Ureter (tissue), 1 donor: ENCODE results near the gene PC. TPM values are rescaled to one million over a fixed set of nuclear protein-coding genes. Genes with fewer than 3 reads are reported as not detected.

Source experiments
- DNase-seq: peaks from one replicate; pipeline ENCODE4 v3.0.0-alpha.2; 2020; ENCODE audit warnings: low spot score
- total RNA-seq: library from RNA; stranded (reverse); gene quantifications from one replicate; pipeline ENCODE4 v1.2.4, GENCODE V29; 2023
- donor health status: DM: yes; HTN: yes; CAD: no.

The PC gene
- total RNA-seq, 1 donor from 2014 or later, result 12.7 TPM

GRCh38 chr11:66953081-66953833, 4.9 kb downstream of the PC start:
- no peak for DNase-seq

- DNase-seq, result no peak
Measured at GRCh38 chr11:66951927-66952337, 6.3 kb downstream of the PC start.

- no peak for DNase-seq
Measured at GRCh38 chr11:66951135-66951534, 7.0 kb downstream of the PC start.

- DNase-seq, result no peak
Measured at GRCh38 chr11:66950112-66950535, 8.1 kb downstream of the PC start.

DNA sequence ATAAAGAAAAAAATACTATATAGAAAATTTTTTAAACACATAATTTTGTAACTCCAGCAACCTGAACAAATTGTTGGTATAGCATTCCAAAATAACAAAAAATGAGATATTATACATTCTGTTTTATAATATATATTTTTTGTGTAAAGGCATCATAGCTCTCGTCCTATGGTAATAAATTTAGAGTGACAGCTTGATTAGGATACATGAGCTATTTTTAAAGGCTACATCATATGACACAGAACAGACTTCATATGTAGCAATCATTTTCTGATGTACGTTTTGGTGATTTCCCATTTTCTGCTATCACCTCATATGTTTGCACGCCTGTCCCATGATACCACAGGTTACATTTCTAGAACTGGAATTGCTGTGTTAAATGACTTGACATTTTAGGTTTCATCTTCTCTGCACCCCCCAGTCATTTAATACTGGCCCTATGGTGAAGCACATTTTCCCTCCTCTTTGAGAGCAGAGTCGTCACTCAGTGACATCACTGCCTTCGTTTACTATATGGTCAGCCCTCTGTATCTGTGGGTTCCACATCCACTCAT, 19.5 kb downstream of the PC start:
- no peak for DNase-seq

- DNase-seq, result no peak
Measured at GRCh38 chr11:66937193-66937733, 20.9 kb downstream of the PC start.

GRCh38 chr11:66936311-66936711, 21.9 kb downstream of the PC start:
- DNase-seq, result no peak

- DNase-seq, result no peak
Measured at GRCh38 chr11:66934950-66935779, 23.0 kb downstream of the PC start.

GRCh38 chr11:66933531-66933930, 24.7 kb downstream of the PC start:
- DNase-seq, result no peak

GRCh38 chr11:66932543-66932942, 25.6 kb downstream of the PC start:
- DNase-seq, result no peak

DNA sequence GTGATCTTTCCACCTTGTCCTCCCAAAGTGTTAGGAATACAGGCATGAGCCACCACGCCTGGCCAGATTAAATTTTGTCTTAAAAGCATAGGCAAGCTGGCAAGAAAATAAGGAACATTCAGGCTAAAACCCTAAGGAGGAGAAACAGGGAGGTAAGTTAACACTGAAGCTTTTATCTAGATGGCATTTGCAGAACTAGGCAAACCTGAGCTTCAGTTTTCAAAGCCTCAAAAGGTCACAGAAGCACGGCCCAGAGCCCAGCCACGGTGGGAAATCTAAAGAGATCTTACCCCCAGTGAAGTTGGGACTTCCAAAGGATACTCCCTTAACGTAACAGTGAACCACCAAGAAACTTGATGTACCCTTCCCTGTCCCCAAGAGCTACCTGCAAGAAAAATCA, 28.4 kb downstream of the PC start:
- DNase-seq, result no peak

DNA sequence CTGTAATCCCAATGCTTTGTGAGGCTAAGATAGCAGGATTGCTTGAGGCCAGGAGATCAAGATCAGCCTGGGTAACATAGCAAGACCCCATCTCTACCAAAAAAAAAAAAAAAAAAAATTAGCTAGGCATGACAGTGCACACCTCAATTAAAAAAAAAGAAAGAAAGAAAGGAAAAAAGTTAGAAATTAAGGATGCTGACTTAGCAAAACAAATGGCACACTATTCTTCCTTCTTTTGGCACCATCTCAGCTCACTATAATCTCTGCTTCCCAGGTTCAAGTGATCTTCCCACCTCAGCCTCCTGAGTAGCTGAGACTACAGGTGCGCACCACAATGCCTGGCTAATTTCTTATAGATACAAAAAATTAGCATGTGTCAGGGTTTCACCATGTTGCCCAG, 33.9 kb downstream of the PC start:
- no peak for DNase-seq

DNA sequence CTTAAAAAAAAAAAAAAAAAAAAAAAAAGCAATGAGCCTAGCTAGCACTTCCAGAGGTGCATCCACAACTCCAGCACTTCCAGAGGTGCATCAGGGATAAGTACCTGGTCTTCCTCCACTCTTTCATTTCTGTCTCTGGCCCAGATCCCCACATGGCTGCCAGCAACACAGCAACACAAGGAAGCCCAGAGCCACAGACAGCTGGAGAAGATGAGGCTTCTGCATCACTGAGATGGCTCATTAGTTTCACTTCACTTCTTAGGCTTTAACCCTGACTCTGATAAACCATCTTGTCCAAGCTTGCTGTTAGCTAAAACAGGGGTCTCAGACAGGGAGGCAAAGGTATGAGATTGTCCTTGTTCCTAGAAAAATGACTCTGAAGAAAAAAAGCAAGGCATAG, 35.6 kb downstream of the PC start:
- no peak for DNase-seq

DNA sequence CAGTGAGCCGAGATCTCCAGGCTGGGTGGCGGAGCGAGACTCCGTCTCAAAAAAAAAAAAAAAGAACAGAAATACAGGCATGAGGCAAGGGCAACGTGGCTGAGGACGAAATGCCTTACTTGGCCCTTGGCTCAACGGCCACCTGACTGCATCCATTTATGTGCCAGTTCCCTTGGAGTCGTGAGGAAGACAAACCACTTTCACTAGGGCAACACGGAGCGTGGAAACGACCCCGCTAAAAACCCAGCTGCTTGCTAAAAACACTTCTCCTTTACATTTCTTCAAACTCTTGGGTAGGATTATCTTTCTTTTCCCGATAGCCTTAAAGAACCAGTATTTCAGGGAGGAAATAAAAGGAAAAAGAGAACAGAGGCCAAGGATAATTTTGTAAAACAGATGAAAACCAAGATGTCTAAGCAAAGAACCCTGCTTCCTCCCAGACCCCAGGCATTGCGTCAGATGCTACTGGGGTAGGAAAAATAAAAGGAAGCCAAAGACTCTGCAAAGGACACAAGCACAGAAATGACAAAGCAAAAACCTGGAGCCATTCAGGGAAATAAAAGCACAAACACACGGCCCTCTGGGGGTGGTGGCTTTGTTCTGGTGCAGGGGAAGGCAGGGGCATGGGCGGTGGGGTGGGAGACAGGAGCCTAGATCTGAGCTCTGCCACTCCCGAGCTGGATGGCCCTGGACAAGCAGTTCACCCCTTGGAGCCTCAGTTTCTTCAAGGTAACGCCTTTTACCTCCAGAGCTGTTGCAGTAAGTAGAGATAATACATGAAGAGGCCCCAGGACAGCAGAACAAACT, 37.0 kb downstream of the PC start:
- DNase-seq, result no peak

DNA sequence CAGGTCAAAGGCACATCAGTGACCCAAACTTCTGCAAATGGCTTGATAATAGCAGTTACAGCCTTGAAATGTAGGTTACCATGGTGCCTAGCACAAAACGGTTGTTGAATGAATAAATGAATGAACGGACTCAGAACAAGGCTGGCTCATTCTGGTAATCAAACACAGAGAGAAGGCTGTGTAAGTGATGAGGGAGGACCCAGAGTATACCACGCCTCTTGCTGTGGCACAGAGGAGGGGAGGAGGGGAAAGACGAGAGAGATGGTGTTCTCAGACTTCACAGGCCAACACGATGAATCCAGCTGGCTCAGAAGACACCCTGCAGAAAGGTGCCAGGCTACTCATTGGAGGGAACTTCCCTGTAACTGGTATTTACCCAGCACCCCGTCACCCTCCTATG, 38.3 kb downstream of the PC start:
- no peak for DNase-seq

GRCh38 chr11:66918741-66919140, 39.4 kb downstream of the PC start:
- DNase-seq, result no peak

- DNase-seq, result no peak
Measured at GRCh38 chr11:66915866-66916265, 42.3 kb downstream of the PC start.

DNA sequence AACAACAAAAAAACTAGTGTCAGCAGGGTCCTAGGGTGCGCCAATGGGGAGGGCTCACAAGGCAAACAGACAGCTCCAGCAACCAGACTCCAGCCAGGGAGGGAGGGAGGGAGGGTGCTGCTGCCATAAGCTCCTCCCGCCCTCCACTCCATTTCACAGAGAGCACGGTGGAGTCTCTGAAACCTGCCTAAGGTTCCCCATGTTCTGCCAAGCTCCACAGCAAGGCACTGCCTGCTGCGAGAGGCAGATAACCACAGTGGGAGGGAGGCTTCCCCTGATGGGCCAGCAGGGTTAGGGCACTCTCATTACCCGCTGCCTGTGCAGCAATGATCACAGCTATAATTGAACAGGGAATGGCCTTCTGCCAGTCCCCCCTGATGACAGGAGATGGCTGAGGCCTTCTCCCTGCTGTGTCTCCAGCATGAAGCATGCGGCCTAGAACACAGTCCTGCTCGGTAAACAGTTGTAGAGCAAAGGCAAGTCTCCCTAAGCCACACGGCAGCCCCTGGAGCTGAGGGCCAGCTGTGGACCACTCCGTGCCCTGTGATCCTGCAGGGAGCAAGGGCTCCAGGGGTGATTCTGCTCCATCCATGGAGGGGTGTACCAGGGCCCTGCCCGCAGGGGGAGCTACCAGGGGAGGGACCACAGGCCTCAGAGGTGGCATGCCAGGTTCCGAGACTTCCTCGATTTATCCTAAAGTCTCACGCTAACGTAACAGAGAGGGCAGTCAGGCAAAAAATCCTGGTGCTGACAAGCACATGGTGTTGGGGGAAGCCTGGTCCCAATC, 42.9 kb downstream of the PC start:
- DNase-seq, result no peak

GRCh38 chr11:66914505-66914904, 43.7 kb downstream of the PC start:
- no peak for DNase-seq

- DNase-seq, result no peak
Measured at GRCh38 chr11:66912911-66913310, 45.3 kb downstream of the PC start.

DNA sequence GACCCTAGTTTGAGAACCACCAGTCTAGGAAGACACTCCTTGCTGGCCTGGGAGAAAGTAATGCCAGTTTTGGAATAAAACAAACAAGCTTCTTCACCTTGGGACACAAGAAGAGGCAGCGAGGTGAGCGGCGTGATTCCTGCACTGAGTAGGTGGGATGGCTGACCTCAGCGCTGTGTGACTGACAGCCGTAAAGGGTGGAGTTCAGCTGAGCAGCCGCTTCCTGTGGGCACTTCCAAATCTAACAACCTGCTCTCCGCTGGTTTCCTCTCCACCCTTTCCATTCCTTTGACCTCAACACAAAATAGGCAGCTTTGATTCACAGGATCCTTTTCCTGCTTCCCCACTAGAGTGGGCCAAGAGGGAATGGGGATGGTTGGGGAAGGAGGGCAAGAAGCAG, 45.8 kb downstream of the PC start:
- no peak for DNase-seq
